ENCODE results near the gene CT45A7.
"Not testable (repeated sequence)": the region's sequence is repeated elsewhere in the genome, so short reads cannot be mapped to it uniquely, and the experiment has no call there.

The CT45A7 gene, protein sequence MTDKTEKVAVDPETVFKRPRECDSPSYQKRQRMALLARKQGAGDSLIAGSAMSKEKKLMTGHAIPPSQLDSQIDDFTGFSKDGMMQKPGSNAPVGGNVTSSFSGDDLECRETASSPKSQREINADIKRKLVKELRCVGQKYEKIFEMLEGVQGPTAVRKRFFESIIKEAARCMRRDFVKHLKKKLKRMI

DNA sequence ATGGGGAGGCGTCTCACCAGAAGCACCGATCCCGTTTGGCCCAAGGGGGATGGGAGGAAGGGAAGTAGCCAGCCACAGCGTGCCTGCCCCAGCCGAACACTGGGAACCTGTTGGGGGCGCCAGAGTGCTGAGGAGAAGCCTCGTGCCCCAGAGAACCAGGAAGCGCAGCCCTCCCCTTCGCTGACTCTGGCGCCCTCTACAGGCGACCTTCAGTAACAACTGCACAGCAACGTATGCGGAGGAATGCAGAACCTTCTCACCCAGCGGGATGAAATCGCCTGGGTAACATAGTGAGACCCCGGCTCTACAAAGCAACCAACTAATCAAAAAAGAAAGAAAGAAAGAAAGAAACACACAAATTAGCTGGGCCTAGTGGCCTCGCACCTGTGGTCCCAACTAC lies at the start of gene CT45A7:
TSS of gene CT45A7 (minus strand) at position 101 of the 400 bp plus-strand sequence. CDS start 3,747 bp downstream, outside the sequence.
- not testable (repeated sequence) for FAIRE-seq; DNase-seq (ENCODE audit: insufficient read length, low spot score)

DNA sequence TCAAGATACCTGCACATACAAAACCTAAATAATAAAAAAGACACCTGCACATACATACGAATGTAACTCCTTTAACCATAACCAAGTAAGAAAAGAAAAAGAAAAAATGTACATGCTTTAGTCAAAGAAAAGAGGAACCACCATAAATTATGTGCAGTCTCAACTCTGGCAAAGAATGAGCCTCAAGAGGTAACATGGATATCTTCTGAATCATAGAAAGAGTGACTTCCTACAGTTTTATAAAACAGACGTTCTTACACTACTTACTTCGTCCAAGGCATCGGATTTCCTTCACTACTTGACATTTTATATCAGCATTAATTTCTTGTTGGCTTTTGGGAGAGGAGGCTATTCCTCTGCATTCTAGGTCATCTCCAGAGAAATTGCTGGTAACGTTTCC lies 45.7 kb upstream of the CT45A7 start:
- FAIRE-seq; DNase-seq (ENCODE audit: insufficient read length, low spot score): not testable (repeated sequence)

DNA sequence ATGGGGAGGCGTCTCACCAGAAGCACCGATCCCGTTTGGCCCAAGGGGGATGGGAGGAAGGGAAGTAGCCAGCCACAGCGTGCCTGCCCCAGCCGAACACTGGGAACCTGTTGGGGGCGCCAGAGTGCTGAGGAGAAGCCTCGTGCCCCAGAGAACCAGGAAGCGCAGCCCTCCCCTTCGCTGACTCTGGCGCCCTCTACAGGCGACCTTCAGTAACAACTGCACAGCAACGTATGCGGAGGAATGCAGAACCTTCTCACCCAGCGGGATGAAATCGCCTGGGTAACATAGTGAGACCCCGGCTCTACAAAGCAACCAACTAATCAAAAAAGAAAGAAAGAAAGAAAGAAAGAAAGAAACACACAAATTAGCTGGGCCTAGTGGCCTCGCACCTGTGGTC lies 34.6 kb upstream of the CT45A7 start, which contains the start of gene CT45A9:
TSS of gene CT45A9 (minus strand) at position 101 of the 400 bp plus-strand sequence. CDS start 3,751 bp downstream, outside the sequence.
- DNase-seq (ENCODE audit: insufficient read length, low spot score); FAIRE-seq: not testable (repeated sequence)

GRCh38 chrX:135854438-135854837 lies 17.4 kb upstream of the CT45A7 start, which contains the start of gene CT45A8:
CT45A8 (minus strand) TSS chrX:135854538; CDS start chrX:135850783, 3,755 bp downstream.
- not testable (repeated sequence) for DNase-seq (ENCODE audit: insufficient read length, low spot score); FAIRE-seq

GRCh38 chrX:135819912-135820311 lies 17.2 kb downstream of the CT45A7 start, which contains the start of gene CT45A2:
CT45A2 (minus strand) TSS chrX:135820012; CDS start chrX:135816265, 3,747 bp downstream.
- FAIRE-seq; DNase-seq (ENCODE audit: insufficient read length, low spot score): not testable (repeated sequence)

- not testable (repeated sequence) for FAIRE-seq; DNase-seq (ENCODE audit: insufficient read length, low spot score)
Observed at GRCh38 chrX:135802687-135803086, 34.4 kb downstream of the CT45A7 start, which contains the start of gene CT45A6. CT45A6 (minus strand) TSS chrX:135802787; CDS start chrX:135798993, 3,794 bp downstream.

- not testable (repeated sequence) for DNase-seq (ENCODE audit: insufficient read length, low spot score); FAIRE-seq
Observed at GRCh38 chrX:135785403-135785802, 51.7 kb downstream of the CT45A7 start, which contains the start of gene CT45A5. CT45A5 (minus strand) TSS chrX:135785503; CDS start chrX:135781729, 3,774 bp downstream.
